Colon (tissue), 2 donors: ENCODE measurements around the gene DUSP1.

Experiments
- FAIRE-seq: peaks from 2 replicates; lab custom pipeline; 2012; peaks lifted over from hg19 to GRCh38; lab: Jason Lieb, UNC
- donor health status: control.
- donor health status: control.

The DUSP1 gene

GRCh38 chr5:172724242-172725183 lies 46.5 kb downstream of the DUSP1 start:
- no peak for FAIRE-seq

- FAIRE-seq, result no peak
Measured at GRCh38 chr5:172723508-172723907, 47.5 kb downstream of the DUSP1 start.

GRCh38 chr5:172722327-172722815 lies 48.6 kb downstream of the DUSP1 start:
- no peak for FAIRE-seq

- no peak for FAIRE-seq
Measured at GRCh38 chr5:172721455-172722326, 49.3 kb downstream of the DUSP1 start.

GRCh38 chr5:172720655-172721054 lies 50.3 kb downstream of the DUSP1 start:
- no peak for FAIRE-seq

- no peak for FAIRE-seq
Measured at GRCh38 chr5:172719211-172719610, 51.8 kb downstream of the DUSP1 start.

- FAIRE-seq, result no peak
Measured at GRCh38 chr5:172718527-172719114, 52.4 kb downstream of the DUSP1 start.
